HG02798 (cell line): ENCODE data around the gene TM4SF5.

Source experiments
- ATAC-seq: cut with Tn5 transposase; IDR thresholded peaks from one replicate; pipeline ENCODE4 v1.9.1; 2021; ENCODE audit warnings: mild to moderate bottlenecking; ENCODE audit not compliant: unreplicated experiment, poor library complexity

TM4SF5 gene

GRCh38 chr17:4788159-4788806 lies 16.6 kb downstream of the TM4SF5 start:
- ATAC-seq: no peak

- ATAC-seq: no peak
Measured at GRCh38 chr17:4788807-4789700, 17.4 kb downstream of the TM4SF5 start, which contains the start of gene GLTPD2. Gene GLTPD2, plus strand, starts transcription at chr17:4788964. Its CDS starts 48 bp downstream, at chr17:4789012.

GRCh38 chr17:4789701-4789950 lies 17.9 kb downstream of the TM4SF5 start:
- no peak for ATAC-seq

- ATAC-seq: peak; percentile 90
Measured at GRCh38 chr17:4789951-4790704, 18.4 kb downstream of the TM4SF5 start.

- ATAC-seq: no peak
Measured at GRCh38 chr17:4790705-4791088, 19.0 kb downstream of the TM4SF5 start.

GRCh38 chr17:4795168-4795567 lies 23.5 kb downstream of the TM4SF5 start:
- no peak for ATAC-seq

GRCh38 chr17:4796552-4796920 lies 24.9 kb downstream of the TM4SF5 start:
- no peak for ATAC-seq

- no peak for ATAC-seq
Measured at GRCh38 chr17:4800462-4801196, 28.9 kb downstream of the TM4SF5 start.

- no peak for ATAC-seq
Measured at GRCh38 chr17:4802228-4802627, 30.5 kb downstream of the TM4SF5 start, which contains the start of gene C17orf114. Gene C17orf114, minus strand, starts transcription at chr17:4802328.

- no peak for ATAC-seq
Measured at GRCh38 chr17:4806456-4806776, 34.7 kb downstream of the TM4SF5 start.

GRCh38 chr17:4806777-4807604 lies 35.3 kb downstream of the TM4SF5 start, which contains the start of gene PLD2:
Gene PLD2, plus strand, starts transcription at chr17:4807152. Its CDS starts 621 bp downstream, at chr17:4807773.
- peak; percentile 94 for ATAC-seq

GRCh38 chr17:4807605-4808377 lies 36.1 kb downstream of the TM4SF5 start:
- ATAC-seq: no peak

- no peak for ATAC-seq
Measured at GRCh38 chr17:4808378-4808767, 36.7 kb downstream of the TM4SF5 start.

GRCh38 chr17:4810696-4811290 lies 39.1 kb downstream of the TM4SF5 start:
- ATAC-seq: no peak

GRCh38 chr17:4811471-4811870 lies 39.8 kb downstream of the TM4SF5 start:
- no peak for ATAC-seq

- ATAC-seq: no peak
Measured at GRCh38 chr17:4812690-4813089, 41.0 kb downstream of the TM4SF5 start.

GRCh38 chr17:4815043-4815675 lies 43.5 kb downstream of the TM4SF5 start:
- ATAC-seq: no peak

- ATAC-seq: no peak
Measured at GRCh38 chr17:4816826-4817225, 45.1 kb downstream of the TM4SF5 start.
